Measurements from ENCODE around the gene FSTL4. TPM values are rescaled to one million over a fixed set of nuclear protein-coding genes. Genes with fewer than 3 reads are reported as not detected.

The FSTL4 gene
- total RNA-seq, 1 experiment from 2014 or later, result 2.7 TPM

- Histone ChIP-seq H3K27me3 (replicated peaks; ENCODE audit: control insufficient read depth, insufficient read depth, low read length) (no peaks in the 10 kb centered on the region), H3K4me3 (ENCODE audit: low read depth, low read length) (no peak overlapping the region), H3K4me1 (no peaks in the 10 kb centered on the region), H3K36me3 (ENCODE audit: control insufficient read depth, insufficient read depth, low read length) (no peaks in the 10 kb centered on the region), H3K9me3 (no peaks in the 10 kb centered on the region)
- ChIA-PET POLR2A (no interaction called here), CTCF (interaction anchor here (0.9 kb wide), 1 partner anchor 86 kb away, joined by 3 read pairs; no protein-coding TSS in a partner anchor)
- Mint-ChIP-seq H3K4me3 (ENCODE audit: unreplicated experiment) (no peak overlapping the region), H3K36me3 (ENCODE audit: insufficient read depth, unreplicated experiment) (no peaks in the 10 kb centered on the region), H3K4me1 (ENCODE audit: low read depth, unreplicated experiment) (no peaks in the 10 kb centered on the region), H3K9me3 (ENCODE audit: unreplicated experiment) (no peaks in the 10 kb centered on the region), H3K27me3 (ENCODE audit: insufficient read depth, unreplicated experiment) (peaks cover 13% of the 10 kb centered on the region), H3K27ac (ENCODE audit: unreplicated experiment) (no peak overlapping the region)
- peak in 1 of 2 experiments; percentile 9 for DNase-seq
- TF ChIP-seq CTCF (IDR thresholded peaks at IDR 0.05; ENCODE audit: insufficient read depth in 1 of 2, low read depth in 1 of 2, low read length in 1 of 2, severe bottlenecking in 1 of 2, unreplicated experiment in 1 of 2), result no peak
- intact Hi-C loops (cut with micrococcal nuclease; ENCODE audit: unreplicated experiment), result no loop called here
- BruUV-seq (replicated peaks), result no TSS peak
Measured at GRCh38 chr5:133510634-133511262, 101.6 kb downstream of the FSTL4 start.

GRCh38 chr5:133509742-133510079 is 102.6 kb downstream of the FSTL4 start:
- ChIA-PET POLR2A (no interaction called here), CTCF (no interaction called here)
- H3K4me1 ChIP-seq, result no peaks in the 10 kb centered on the region
- H3K36me3 ChIP-seq (ENCODE audit: control insufficient read depth, insufficient read depth, low read length), result no peaks in the 10 kb centered on the region
- no peak overlapping the region for H3K4me3 ChIP-seq (ENCODE audit: low read depth, low read length)
- Mint-ChIP-seq H3K9me3 (ENCODE audit: unreplicated experiment) (no peaks in the 10 kb centered on the region), H3K36me3 (ENCODE audit: insufficient read depth, unreplicated experiment) (no peaks in the 10 kb centered on the region), H3K4me1 (ENCODE audit: low read depth, unreplicated experiment) (no peaks in the 10 kb centered on the region), H3K4me3 (ENCODE audit: unreplicated experiment) (no peak overlapping the region), H3K27me3 (ENCODE audit: insufficient read depth, unreplicated experiment) (peaks cover 14% of the 10 kb centered on the region), H3K27ac (ENCODE audit: unreplicated experiment) (no peak overlapping the region)
- no peaks in the 10 kb centered on the region for H3K9me3 ChIP-seq
- no peak for TF ChIP-seq CTCF (IDR thresholded peaks at IDR 0.05; ENCODE audit: insufficient read depth in 1 of 2, low read depth in 1 of 2, low read length in 1 of 2, severe bottlenecking in 1 of 2, unreplicated experiment in 1 of 2)
- no peak for DNase-seq
- intact Hi-C loops (cut with micrococcal nuclease; ENCODE audit: unreplicated experiment), result no loop called here
- no peaks in the 10 kb centered on the region for H3K27me3 ChIP-seq (replicated peaks; ENCODE audit: control insufficient read depth, insufficient read depth, low read length)
- BruUV-seq (replicated peaks), result no TSS peak

- BruUV-seq (replicated peaks), result no TSS peak
- intact Hi-C loops (cut with micrococcal nuclease; ENCODE audit: unreplicated experiment), result no loop called here
- Mint-ChIP-seq H3K27me3 (ENCODE audit: insufficient read depth, unreplicated experiment) (peaks cover 18% of the 10 kb centered on the region), H3K36me3 (ENCODE audit: insufficient read depth, unreplicated experiment) (no peaks in the 10 kb centered on the region), H3K4me3 (ENCODE audit: unreplicated experiment) (no peak overlapping the region), H3K4me1 (ENCODE audit: low read depth, unreplicated experiment) (no peaks in the 10 kb centered on the region), H3K9me3 (ENCODE audit: unreplicated experiment) (no peaks in the 10 kb centered on the region), H3K27ac (ENCODE audit: unreplicated experiment) (no peak overlapping the region)
- H3K9me3 ChIP-seq, result no peaks in the 10 kb centered on the region
- no peak for TF ChIP-seq CTCF (IDR thresholded peaks at IDR 0.05; ENCODE audit: insufficient read depth in 1 of 2, low read depth in 1 of 2, low read length in 1 of 2, severe bottlenecking in 1 of 2, unreplicated experiment in 1 of 2)
- ChIA-PET POLR2A (no interaction called here), CTCF (no interaction called here)
- DNase-seq, result peak in 1 of 2 experiments; percentile 1
- H3K4me1 ChIP-seq, result no peaks in the 10 kb centered on the region
- no peak overlapping the region for H3K4me3 ChIP-seq (ENCODE audit: low read depth, low read length)
- H3K36me3 ChIP-seq (ENCODE audit: control insufficient read depth, insufficient read depth, low read length), result no peaks in the 10 kb centered on the region
- no peaks in the 10 kb centered on the region for H3K27me3 ChIP-seq (replicated peaks; ENCODE audit: control insufficient read depth, insufficient read depth, low read length)
Measured at GRCh38 chr5:133508845-133509741, 103.2 kb downstream of the FSTL4 start.
